GM21381 (cell line): ENCODE data around the gene LZTS3.
"Not testable (repeated sequence)": the region's sequence is repeated elsewhere in the genome, so short reads cannot be mapped to it uniquely, and the experiment has no call there.

Source experiments
- ATAC-seq: cut with Tn5 transposase; IDR thresholded peaks from one replicate; pipeline ENCODE4 v1.9.1; 2021; ENCODE audit warnings: mild to moderate bottlenecking, moderate library complexity; ENCODE audit not compliant: unreplicated experiment

Gene LZTS3

GRCh38 chr20:3168829-3169590 lies 4.3 kb downstream of the LZTS3 start:
- no peak for ATAC-seq

- no peak for ATAC-seq
These were observed 5.1 kb downstream of the LZTS3 start for GRCh38 chr20:3168079-3168828.

GRCh38 chr20:3167738-3168078 lies 5.6 kb downstream of the LZTS3 start:
- ATAC-seq, result no peak

- ATAC-seq, result no peak
These were observed 6.4 kb downstream of the LZTS3 start for GRCh38 chr20:3166913-3167342.

DNA sequence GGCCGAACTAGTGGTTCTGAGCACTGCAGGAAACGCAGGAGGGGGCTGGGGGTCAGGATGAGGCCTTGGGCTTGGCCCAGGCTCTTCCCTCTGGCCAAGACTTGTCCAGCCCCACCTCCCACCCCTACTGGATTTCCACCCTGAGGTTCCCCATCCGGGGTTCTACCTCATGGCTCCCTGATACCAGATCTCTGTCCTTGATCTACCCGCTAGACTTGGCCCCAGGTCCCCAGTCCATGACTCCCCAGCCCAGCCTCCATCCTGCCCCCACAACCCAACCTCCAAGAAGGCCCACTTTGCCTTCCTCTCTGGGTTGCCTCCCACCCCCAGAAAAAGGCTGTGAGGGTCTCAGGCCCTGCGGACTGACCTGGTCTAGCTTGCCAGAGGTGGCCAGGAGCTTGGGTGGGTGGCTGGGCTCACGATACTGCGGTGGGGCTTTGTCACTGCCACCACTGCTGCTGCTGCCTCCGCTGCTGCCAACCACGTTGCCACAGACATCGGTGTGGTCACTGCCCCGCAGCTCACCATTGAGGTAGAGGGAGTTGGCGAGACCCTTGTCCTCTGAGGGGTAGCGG lies 6.9 kb downstream of the LZTS3 start:
- ATAC-seq, result no peak

GRCh38 chr20:3165473-3166337 lies 7.6 kb downstream of the LZTS3 start:
- no peak for ATAC-seq

GRCh38 chr20:3164763-3165410 lies 8.5 kb downstream of the LZTS3 start:
- ATAC-seq, result no peak

DNA sequence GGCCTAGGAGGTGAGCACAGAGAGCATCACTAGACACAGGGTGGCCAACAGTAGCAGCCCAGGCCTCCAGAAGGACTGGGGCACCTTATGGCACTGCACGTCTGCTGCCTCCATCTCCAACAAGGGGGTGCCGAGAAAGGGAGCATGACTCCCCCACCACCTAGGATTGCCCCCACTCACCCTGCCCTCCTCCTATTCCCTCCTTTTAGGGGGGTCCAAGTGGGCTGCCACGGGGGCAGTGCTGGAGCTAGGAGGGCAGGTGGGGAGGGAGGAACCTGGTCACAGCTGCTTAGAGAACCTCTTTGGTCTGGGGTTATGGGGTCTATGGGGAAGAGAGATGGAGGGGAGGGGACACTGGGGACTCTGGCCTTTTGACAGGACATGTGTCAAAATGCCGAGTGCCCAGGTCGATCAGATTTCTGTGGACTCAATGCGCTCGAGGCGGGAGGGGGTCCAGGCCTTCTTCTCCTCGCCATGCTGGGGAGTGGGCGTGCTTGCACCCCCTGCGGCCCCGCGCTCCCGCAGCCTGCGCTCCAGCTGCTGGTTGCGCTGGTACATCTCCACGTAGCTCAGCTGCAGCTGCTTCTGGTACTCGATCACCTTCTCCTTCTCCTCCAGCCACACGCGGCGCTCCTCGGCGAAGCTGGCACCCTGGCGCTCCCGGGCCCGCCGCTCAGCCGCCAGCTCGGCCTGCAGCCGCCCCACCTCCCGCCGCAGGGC lies 9.1 kb downstream of the LZTS3 start:
- ATAC-seq, result no peak

DNA sequence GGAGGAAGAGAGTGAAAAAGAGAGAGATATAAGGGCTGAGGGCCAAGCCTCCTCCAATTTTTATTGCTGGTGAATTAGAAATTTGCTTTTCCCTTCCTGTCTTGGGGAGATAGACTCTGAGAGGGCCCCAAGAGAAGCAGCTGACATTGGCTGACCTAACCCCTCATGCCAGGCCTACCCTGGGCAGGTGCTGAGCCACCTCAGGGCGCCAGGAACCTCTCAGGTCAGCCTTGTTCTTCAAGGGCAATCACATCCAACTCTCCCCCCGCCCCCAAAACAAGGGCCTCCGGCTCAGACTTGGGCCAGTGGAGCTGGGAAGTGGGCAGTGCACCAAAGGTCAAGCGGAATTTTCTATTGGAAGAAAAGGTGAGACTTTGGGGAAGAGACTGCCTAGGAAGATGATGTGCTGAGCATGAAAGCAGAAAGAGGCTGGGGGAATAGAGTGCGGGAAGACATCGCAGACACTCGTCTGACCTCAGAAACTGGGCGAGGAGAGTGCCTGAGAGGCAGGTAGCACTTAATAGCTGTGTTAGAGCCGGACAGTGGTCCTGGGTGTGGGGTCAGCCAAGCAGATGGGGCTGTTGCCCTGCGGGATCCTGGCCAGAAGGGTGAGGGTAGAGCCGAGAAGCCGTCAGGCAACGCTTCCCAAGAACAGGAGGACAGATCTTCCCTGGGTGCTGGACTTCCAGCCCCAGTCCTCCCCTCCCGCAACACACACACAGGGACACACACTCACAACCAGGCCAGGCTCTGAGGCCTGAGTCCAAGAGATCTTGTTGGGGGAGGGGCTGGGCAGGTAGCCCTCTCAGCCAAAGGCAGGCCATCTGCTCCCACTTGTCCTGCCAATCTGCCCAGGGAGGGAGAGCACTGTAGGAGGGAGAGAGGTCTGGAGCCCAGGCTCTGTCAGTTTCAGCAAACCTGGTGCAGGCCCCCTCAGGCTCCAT lies 10.0 kb downstream of the LZTS3 start:
- no peak for ATAC-seq

DNA sequence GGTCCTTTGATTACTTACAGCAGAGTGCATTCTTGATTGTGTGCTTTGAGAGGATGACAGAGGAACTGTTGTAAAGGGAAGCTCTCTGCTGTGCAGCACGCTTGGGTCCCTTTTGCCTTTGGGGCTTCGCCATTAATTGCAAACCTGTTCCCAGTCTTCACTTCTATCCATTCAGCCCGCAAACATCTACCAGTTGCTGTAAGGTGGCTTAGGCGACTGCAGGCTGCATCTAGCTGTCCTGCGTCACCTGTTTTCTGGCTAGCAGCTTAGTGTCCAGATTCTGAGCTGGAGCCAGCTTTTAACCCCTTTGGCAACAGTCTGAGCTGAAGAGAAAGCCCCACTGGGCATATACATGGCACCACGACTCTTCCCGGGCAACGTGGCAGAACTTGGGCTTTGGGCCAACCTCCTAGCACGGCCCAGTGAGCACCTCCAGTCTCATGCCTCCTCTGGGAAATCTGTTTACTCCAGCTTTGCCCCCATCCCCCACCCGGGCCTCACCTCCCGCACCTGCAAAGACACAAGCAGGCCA lies 11.2 kb downstream of the LZTS3 start:
- ATAC-seq, result no peak

GRCh38 chr20:3161316-3162079 lies 11.9 kb downstream of the LZTS3 start:
- no peak for ATAC-seq

DNA sequence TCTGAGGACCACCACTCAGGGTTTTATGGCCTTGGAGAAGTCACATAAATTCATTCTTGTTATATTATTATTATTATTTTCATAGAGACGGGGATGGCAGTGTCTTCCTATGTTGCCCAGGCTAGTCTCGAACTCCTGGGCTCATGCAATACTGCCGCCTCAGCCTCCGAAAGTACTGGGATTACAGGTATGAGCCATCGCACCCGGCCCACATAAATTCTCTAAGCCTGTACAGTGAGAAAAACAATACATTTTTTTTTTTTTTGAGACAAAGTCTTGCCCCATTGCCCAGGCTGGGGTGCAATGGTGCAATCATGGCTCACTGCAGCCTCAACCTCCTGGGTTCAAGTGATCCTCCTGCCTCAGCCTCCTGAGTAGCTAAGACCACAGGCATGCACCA lies 12.9 kb downstream of the LZTS3 start:
- no peak for ATAC-seq

- ATAC-seq, result no peak
These were observed 14.3 kb downstream of the LZTS3 start for GRCh38 chr20:3158968-3159431.

DNA sequence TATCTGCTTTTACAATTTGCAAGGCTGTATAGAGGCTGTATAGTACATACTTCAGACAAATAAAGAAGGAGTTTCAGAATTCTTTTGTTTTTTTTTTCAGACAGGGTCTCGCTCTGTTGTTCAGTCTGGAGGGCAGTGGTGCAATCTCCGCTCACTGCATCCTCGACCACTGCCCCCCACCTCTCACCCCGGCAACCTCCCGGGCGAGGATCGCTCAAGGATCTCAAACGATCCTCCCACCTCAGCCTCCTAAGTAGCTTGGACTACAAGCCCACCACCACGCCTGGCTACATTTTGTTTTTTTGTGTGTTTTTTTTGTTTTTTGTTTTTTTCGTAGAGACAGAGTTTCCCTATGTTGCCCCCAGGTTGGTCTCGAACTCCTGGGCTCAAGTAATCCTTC lies 15.5 kb downstream of the LZTS3 start:
- no peak for ATAC-seq

- peak; percentile 59 for ATAC-seq
These were observed 16.3 kb downstream of the LZTS3 start for GRCh38 chr20:3156811-3157619.

GRCh38 chr20:3152057-3152644 lies 21.2 kb downstream of the LZTS3 start:
- not testable (repeated sequence) for ATAC-seq

DNA sequence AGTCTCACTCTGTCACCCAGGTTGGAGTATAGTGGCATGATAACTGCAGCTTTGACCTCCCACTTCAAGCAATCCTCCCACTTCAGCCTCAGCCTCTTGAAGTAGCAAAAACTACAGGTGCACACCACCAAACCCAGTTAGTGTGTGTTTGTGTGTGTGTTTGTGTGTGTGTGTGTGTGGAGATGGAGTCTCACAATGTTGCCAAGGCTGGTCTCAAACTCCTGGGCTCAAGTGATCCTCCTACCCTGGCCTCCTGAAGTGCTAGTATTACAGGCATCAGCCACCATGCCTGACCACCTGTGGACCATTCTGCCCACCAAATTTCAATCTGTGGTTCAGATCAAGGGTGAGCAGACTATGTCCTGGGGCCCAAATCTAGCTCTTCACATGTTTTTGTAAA lies 22.4 kb downstream of the LZTS3 start:
- ATAC-seq, result no peak
